Measurements from ENCODE around the gene ZMIZ1.

Gene ZMIZ1

GRCh38 chr10:79231908-79232307 is 163.1 kb downstream of the ZMIZ1 start:
- DNase-seq (ENCODE audit: low read depth), result no peak

- DNase-seq (ENCODE audit: low read depth), result no peak
Observed at GRCh38 chr10:79232864-79233263, 164.1 kb downstream of the ZMIZ1 start.

- DNase-seq (ENCODE audit: low read depth), result no peak
Observed at GRCh38 chr10:79234391-79235315, 165.9 kb downstream of the ZMIZ1 start.

- DNase-seq (ENCODE audit: low read depth), result no peak
Observed at GRCh38 chr10:79235765-79236432, 167.1 kb downstream of the ZMIZ1 start.

GRCh38 chr10:79236433-79236765 is 167.6 kb downstream of the ZMIZ1 start:
- no peak for DNase-seq (ENCODE audit: low read depth)

- DNase-seq (ENCODE audit: low read depth), result no peak
Observed at GRCh38 chr10:79237454-79238157, 168.8 kb downstream of the ZMIZ1 start.

- DNase-seq (ENCODE audit: low read depth), result no peak
Observed at GRCh38 chr10:79238158-79238520, 169.4 kb downstream of the ZMIZ1 start.

- DNase-seq (ENCODE audit: low read depth), result no peak
Observed at GRCh38 chr10:79238606-79239005, 169.8 kb downstream of the ZMIZ1 start.

GRCh38 chr10:79239275-79239779 is 170.6 kb downstream of the ZMIZ1 start:
- no peak for DNase-seq (ENCODE audit: low read depth)

GRCh38 chr10:79239924-79240581 is 171.3 kb downstream of the ZMIZ1 start:
- DNase-seq (ENCODE audit: low read depth), result no peak

- DNase-seq (ENCODE audit: low read depth), result no peak
Observed at GRCh38 chr10:79241629-79241989, 172.8 kb downstream of the ZMIZ1 start.

GRCh38 chr10:79241990-79242619 is 173.3 kb downstream of the ZMIZ1 start:
- DNase-seq (ENCODE audit: low read depth), result peak; percentile 75

- peak; percentile 69 for DNase-seq (ENCODE audit: low read depth)
Observed at GRCh38 chr10:79242620-79243152, 173.9 kb downstream of the ZMIZ1 start.

GRCh38 chr10:79243181-79244067 is 174.7 kb downstream of the ZMIZ1 start:
- peak; percentile 65 for DNase-seq (ENCODE audit: low read depth)

- no peak for DNase-seq (ENCODE audit: low read depth)
Observed at GRCh38 chr10:79244068-79244442, 175.3 kb downstream of the ZMIZ1 start.

GRCh38 chr10:79244841-79245504 is 176.2 kb downstream of the ZMIZ1 start:
- DNase-seq (ENCODE audit: low read depth), result no peak

- DNase-seq (ENCODE audit: low read depth), result no peak
Observed at GRCh38 chr10:79245539-79246208, 176.9 kb downstream of the ZMIZ1 start.

GRCh38 chr10:79246209-79246581 is 177.4 kb downstream of the ZMIZ1 start:
- no peak for DNase-seq (ENCODE audit: low read depth)

GRCh38 chr10:79246606-79247275 is 178.0 kb downstream of the ZMIZ1 start:
- DNase-seq (ENCODE audit: low read depth), result no peak
